Mucosa of gallbladder (tissue), 1 donor: Measurements from ENCODE around the gene COL26A1. TPM values are rescaled to one million over a fixed set of nuclear protein-coding genes. Genes with fewer than 3 reads are reported as not detected.

ENCODE experiments used
- DNase-seq: peaks from one replicate; pipeline ENCODE4 v3.0.0-alpha.2; 2020; ENCODE audit warnings: low spot score
- total RNA-seq: library from RNA; stranded (reverse); gene quantifications from one replicate; pipeline ENCODE4 v1.2.1, GENCODE V29; 2021
- donor health status: DM: no; HTN: no; CAD: no.

Gene COL26A1
- total RNA-seq, 1 donor from 2014 or later: 0.29 TPM

DNA sequence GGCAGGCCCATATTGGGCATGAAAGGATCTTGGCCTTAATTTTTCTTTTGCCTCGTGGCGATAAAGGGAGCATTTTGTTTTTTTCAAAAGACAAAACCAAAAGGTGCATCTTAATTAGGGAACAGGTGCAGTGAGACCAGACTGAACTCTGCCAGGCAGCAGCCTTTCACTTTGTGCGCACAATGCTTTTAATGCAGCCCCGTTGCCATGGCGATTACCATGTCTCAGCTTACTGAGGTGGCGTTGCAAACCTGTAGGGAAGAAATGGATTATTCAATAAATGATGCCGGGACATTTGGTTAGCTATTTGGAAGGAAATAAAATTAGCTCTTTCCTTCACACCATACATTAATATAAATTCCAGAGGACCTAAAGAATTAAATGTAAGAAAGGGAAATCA lies 204.6 kb downstream of the COL26A1 start:
- DNase-seq: no peak

DNA sequence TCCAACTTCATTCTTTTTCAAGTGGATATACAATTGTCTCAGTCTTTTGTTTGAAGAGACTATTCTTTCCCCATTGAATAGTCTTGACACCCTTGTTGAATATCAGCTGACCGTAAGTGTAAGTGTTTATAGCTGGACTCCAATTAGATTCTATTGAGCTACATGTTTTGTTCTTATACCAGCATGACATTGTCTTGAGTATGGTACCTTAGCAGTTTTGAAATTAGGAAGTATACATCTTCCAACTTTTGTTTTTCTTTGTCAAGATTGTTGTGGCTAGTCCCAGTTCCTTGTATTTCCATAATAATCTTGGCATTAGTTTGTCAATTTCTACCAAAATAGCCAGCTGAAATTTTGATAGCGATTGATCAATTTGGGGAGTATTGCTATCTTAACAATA lies 209.5 kb downstream of the COL26A1 start:
- DNase-seq: no peak

DNA sequence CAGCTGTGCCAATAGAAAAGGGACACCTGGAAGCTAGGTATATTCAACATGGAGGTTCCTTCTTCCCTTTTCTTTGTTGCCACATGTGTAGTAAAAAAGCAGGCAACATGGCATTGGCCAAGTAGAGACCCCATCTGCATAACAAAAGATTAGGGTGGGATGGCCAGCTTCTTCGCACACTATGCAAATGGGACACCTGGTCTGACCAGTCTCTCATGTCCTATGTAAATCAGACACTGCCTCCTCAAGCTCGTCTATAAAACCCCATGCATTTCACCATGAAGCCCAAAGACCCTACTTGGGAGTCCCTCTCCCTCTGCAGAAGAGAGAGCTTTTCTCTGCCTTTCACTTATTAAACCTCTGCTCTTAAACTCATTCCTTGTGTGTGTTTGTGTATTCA lies 212.5 kb downstream of the COL26A1 start:
- no peak for DNase-seq

DNA sequence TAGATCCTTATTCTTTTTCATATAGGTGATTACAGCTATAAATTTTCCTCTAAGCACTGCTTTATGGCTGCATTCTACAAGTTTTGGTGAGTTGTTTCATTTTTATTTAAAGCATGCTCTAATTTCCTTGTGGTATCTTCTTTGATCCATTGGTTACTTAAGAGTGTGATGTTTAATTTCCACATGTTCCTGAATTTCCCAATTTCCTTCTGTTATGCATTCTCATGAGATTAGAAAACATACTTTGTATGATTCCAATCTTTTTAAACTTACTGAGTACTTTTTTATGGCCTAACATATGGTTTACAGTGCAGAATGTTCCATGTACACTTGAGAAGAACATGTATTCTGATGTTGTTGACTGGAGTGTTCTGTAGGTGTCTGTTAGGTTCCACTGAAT lies 213.0 kb downstream of the COL26A1 start:
- DNase-seq: no peak

DNA sequence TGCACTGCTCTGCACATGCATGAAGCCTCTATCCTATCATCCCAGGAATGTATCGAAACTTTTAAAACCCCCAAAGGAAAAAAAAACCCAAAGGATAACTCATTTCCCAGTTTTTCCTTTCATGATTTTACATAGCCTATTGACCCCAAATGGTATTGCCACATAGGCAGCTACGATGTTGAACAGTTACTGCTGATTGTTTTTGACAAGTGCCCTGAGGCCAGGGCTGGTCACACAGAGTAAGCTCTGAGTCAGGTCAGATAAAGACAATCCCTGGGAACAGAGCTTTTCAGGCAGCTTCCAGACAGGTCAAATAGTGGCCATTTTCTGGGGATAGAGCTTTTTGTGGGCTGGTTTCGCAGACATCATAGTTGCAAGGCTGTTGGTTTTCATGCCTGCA lies 214.3 kb downstream of the COL26A1 start:
- DNase-seq: no peak

DNA sequence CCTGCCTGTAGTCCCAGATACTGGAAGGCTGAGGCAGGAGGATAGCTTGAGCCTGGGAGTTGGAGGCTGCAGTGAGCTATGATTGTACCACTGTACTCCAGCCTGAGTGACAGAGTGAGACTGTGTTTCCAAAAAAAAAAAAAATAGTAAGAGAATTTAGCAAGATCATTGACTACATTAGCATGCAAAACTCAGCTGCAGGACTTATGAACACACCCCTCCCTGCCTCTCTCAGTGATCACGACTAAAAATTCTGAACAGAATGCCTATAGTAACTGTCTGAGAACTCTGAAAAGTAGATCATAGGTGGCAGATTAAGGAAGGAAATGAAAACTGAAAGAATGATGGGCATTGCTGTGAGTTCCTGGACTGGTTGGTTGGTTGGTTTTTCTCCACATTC lies 215.9 kb downstream of the COL26A1 start:
- DNase-seq: no peak

DNA sequence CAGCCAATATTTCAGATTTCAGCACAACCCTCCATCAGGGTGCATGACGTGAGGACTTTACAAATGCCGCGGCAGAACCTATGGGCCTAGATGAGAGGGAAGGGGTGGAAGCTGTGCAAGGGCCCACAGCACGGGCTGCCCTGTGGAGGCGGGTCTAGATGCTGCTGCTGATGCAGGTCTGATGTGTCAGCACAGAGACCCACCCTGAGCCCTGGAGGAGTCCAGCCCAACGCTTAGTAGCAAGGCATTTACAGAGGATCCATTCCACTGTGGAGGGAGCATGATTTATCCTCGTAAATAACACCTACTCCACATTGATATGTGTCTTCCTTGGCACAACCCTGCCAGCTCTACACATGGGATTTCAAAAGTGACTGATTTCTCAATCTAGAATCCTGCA lies 217.9 kb downstream of the COL26A1 start:
- DNase-seq: no peak

DNA sequence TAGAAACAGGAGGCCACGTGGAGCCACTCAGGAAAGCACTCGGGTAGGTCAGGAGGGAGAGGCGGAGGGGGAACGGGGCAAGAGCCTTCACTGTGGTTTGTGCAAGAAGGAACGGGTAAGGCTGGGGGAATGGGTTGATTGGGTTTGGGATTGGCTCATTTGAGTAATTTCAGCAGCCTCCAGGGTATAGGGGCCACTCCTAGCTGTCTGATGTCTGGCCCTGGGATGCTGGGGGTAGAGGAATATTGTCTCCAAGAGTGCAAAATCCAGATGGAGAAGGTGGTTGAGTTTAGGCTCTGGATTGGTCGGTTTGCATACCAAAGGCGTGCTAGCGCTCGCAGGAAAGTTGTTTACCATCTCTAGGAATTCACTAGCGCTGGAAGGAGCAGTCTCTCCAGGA lies 219.2 kb downstream of the COL26A1 start:
- no peak for DNase-seq

DNA sequence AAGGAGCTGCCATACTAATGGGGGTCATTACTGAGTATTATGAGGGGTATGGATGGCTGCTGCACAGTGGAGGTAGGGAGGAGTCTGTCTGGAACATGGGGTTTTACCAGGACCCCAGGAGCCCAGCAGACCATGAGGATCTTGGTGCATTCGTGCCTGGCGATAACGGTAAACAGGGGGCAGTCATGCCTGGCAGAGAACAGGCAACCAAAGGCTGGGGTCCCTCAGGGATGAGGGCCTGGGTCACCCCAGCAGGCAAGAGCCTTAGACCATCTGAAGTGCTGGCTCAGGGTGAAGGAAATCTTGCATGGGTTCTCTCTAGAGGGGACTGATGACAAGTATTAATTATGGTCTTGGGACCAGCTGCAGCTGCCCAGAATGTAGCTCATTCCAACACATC lies 220.3 kb downstream of the COL26A1 start:
- DNase-seq: no peak

DNA sequence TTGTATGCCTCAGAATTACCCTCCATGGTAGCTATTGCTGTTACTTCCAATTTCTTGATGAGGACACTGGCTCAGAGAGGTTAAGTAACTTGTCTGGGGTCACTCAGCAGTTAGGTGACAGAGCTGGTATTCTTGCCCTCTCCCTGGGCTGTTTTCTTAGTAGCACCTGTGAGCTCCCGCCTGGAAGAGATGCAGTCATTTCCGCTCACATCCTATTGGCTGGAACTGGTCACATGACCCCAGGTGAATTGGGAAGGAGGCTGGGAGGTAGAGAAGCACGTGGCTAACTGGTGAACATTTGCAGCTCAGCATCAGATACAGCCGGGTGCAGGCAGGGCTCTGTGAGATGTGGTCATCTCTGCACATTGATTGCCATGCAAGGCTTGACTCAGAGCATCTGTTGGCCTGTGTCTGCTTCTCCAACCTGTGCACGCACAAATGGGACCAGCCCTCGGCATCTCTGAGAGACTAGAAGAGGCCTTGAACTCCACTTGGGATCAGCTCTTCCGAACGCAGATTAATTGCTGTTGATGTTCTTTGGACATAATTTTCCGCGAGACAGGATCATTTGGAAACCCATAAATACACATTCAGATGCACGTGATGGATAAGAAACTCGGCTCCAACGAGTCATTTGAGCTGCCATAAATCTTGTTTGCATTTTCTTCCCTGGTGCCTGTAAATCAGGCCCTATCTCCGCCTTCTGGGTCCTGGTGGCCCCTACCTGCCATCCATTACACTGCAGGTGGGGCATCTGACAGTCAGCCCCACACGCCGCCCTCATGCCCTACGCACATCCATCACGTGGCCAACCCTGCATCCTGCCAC lies 223.6 kb downstream of the COL26A1 start:
- DNase-seq: no peak

DNA sequence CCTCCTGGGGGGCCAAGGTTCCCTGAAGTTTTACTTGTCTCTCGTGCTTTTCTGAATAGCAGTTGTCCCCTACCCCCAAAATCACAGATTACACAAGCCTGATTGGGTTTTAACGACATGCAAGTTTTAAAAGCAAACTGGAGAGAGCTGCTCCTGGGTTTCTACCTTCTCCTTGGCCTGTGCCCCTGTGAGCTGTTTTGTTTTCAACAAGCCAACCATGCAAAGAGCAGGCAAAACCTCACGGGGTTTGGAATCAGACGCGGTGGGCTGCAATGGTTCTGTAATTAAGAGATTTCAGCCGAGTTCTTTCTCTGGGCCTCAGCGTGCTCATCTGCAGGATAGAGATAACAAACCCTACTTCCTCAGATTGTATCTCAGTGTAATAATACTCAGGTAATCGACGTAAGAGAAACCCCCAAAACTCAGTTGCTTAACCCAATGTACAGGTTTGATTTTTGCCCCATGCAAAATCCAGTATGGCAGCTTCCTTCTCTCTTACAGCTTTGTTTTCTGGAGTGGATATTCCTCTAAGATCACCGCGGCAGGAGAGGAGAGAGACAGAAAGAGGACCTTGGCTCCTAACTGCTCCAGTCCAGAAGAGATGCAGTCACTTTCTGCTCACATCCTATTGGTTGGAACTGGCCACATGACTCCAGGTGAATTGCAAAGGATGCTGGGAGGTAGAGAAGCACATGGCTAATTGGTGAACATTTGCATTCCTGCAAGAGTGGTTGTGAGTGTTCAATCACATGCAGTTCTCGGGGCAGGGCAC lies 224.4 kb downstream of the COL26A1 start:
- no peak for DNase-seq

DNA sequence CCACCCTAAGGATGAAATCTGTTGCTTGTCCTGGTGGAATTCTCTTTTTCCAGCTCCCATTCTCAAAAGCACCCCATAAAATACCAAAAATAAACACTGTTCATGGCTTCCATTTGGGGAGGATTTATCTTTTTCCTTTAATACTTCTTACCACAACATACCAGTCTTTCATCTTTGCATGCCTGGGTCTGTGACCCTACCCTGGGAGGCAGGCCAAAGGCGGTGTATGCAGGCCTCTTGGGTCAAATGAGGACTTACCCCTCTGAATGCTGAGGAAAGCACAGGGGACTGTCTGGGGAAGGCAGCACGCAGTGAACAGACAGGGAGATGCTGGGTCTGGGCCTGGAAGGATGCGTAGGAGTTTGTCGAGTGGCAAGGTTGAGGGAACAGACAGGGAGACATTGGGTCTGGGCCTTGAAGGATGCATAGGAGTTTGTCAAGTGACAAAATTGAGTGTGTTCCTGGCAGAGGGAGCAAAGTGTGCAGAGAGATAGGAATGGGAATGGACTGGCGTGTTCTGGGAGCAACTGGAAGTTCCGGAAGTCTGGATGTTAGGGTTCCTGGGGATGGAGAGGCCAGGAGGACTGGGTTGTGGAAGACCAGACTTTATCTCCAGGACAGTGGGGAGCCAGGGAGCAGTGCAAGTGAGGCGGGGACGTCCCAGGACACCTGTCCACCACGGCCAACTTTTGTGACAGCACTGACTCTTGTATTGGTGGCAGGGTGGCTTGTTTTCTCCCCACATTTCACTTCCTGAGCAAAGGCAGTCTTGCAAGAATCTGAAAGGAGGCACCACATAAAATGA lies 225.7 kb downstream of the COL26A1 start:
- DNase-seq: no peak

DNA sequence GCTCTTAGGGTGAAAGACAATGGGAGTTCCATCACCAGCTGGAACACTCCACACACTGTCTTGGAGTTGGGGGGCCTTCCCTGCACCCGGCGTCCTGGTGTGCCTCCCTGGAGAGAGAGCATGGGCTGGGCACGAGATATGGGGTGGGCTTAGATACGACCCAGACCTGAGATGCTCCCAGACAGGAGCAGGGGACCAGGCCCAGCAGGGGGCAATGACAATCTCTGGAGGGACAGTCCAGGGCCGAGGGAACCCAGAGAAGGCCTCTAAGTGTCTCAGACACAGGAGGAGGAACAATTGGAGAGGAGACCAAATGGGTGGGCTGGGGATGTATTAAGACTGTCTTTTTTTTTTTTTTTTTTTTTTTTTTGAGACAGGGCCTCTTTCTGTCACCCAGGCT lies 226.4 kb downstream of the COL26A1 start:
- no peak for DNase-seq

DNA sequence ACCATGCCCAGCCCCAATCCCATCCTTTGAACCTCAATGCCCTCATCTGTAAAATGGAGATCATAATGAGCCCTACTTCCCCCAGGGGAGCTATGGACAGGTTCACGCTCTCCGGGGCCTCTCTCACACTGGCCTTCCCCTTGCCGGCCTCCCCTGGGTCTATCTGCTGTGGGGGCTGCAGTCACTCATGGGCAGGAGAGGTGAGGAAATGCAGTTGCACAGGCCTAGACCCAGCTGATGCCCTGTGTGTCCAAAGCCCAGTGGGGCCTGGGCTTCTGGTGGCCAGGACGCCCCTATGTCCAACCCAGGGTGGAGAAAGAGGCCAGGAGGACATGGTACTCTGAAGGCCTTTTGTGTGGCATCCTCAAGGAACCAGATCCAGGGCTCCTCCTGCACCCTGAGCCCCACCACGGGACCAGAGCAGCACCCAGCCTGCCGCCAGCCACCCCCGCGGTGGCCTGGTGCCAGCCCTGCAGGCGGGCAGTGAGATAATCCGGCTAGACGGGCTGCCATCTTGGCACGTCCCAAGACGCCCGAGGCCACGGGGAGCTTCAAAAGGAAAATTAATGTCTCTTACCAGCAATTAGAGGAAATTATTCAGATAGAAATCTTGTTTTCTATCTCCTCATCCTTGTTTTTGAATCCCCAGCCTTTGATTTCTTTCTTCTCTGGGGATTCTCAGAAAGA lies 227.4 kb downstream of the COL26A1 start:
- DNase-seq: no peak

DNA sequence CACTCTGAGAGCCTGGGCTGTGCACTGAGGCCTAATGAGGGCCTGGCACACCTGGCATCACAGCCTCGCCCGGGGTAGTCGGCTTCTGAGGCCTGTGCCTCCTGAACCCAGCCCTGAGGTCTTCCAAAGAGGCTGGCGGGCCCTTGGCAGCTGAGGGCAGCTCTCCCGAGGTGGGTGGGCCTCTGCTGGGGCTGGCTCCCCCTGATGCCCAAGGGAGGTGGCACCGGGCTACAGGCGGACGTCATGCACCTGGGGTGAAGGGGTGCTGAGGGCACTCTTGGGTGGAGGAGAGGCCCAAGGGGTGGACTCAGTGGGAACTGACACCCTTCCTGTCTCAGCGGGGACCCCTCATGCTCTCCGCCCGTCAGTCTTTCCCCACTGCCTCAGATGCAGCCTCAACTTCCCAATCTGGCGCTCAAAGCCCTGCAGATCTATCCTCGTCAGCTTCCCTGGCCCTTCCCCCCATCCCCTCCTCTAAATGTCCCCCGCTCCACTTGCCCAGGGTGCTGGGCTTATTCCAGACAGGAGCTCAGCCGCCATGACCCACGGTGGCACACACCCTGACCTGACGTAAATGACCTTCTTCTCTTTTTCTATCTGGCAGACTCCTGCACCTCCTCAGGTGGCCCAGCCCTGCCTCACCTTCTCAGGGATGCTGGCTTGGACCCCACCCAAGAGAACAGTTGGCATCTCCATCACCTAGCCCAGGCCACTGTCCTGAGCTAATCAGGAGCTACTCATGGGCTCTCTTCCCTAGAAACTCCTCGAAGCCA lies 228.2 kb downstream of the COL26A1 start:
- DNase-seq: no peak

DNA sequence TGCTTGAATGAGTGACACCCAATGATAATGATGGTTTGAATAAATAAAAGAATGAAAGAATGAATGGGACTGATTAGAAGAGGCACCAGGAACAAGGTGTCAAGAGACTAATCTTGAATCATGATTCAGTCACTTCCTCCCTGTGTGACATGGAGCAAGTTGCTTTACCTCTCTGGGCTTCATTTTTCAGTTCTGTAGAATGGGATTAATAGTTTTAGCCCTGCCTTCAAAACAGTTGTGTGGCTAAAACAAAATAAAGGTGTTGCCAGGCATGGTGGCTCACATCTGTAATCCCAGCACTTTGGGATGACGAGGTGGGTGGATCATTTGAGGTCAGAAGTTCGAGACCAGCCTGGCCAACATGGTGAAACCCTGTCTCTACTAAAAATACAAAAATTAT lies 228.8 kb downstream of the COL26A1 start:
- no peak for DNase-seq

DNA sequence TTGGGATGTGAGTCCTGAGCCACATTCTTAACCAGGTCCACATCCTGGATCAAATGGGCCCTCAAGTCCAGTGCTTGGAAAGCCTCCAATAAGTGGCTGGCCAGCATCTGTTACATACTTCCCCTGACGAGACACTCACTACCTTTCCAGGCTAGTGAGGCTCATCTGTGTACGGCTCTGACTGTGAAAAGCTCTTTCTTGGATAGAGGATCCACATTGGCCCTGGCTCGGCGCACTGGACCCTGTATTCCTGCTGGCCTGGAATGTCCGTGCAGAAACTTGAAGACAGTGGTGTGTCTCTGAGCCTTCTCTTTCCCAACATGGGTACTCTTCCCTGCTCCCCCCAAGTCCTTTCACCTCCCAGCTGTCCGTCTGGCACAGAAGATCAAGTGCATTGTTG lies 230.9 kb downstream of the COL26A1 start:
- no peak for DNase-seq

DNA sequence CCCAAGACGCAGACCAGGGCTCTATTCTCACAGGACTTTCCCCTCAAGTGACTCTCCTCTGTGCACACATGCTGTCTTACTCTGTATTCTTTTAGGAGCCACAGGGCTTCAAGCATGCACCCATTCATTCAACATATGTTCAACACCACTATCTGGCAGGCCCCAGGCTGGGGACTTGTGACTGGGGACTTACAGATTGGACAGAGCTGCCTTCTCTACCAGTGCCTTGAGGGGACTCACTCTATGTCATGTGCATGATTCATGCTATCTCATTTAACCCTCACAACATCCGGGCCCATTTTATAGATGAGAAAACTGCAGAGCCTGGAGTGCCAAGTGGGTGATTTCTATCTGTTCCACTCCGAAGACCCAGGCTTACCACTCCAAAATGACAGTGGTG lies 232.1 kb downstream of the COL26A1 start:
- no peak for DNase-seq

DNA sequence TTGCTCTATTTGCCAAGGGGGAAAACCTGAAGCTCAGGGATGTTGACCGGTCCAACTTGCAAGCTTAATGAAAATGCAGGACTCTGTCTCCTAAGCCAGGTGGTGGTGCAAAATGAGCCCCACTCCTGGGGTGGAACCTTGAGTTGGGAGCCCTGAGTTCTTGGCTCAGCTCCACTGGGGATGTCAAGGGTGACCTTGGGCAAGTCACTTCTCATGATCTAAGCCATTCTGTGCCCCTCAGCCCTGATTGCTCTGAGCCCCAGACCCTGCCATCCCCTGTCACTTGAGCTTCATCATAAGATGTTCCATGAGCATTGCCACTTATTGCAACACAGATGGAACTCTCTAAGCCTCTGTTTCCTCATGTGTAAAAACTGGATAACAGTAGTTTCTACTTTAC lies 232.6 kb downstream of the COL26A1 start:
- no peak for DNase-seq

DNA sequence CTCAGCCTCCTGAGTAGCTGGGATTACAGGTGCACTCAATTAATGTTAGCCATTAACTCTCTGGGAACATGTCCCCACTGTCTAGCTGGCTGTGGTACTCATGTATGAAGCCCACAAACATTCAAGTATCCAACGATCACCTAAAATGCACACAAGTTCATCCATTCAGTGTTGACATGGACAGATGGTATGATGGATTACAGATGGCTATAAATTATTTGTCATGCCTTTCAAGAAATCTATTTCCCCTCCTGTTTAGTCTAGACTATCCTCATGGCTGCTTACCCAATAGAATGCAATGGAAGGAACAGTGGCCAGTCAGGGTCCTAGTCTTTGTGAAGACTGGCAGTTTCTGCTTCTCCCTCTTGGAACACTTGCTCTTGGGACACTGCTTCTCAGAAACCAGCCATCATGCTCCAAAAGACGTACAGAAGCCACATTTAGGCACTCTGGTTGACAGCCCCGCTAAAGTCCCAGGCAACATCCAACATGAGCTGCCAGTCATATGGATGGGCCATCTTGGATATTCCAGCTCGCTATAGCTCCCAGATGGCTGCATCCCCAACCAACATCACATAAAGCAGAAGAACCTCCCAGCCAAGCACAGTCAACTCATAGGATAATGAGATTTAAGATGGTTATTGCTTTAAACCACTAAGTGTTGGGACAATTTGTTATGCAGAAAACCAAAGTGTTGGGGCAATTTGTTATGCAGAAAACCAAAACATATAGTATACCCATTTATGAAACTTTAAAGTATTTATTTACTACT lies 233.3 kb downstream of the COL26A1 start:
- no peak for DNase-seq
